GM21717 (cell line): ENCODE data around the gene KHDRBS2.

Experiments
- ATAC-seq: cut with Tn5 transposase; IDR thresholded peaks from one replicate; pipeline ENCODE4 v1.9.1; 2021; ENCODE audit warnings: mild to moderate bottlenecking, moderate library complexity; ENCODE audit not compliant: unreplicated experiment

The KHDRBS2 gene

DNA sequence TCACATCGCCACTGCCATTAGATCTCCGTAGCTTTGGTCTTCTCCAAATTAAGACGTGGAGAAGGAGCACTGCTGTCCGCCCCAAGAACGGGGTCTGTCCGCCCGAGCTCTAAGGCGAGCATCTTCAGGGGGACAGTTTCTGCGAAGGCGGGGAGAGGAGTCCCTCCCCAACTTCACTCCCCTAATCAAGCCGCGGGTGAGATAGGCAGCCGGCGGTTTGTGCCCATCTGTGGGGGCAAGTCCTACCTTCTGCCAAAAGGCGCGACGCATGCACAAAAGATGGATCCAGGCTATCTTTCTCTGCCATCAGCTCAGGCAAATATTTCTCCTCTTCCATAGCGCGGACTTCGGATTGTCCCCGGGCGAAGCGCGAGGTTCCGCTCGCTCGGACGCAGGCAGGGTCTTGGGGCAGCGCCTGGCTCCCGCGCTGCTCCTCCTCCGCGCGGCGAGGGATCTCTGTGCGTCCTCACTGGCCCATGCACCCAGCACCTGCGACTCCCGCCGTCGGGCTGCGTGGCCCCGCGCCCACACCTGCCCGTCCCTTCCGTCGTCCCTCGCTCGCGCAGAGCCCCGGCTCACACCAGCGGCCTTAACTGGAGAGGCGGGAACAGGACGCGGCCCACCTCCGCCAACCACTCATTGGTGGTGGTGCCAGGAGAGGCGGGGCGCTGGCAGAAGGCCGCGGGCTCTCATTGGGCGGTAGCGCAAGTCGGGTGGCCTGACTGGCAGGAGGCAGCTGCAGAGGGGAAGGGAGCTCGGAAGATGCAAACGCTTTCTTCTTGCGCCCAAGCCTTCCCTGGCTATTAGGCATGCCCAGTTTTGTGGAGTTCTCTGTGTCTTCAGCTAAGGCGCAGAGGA is at the start of gene KHDRBS2:
Gene KHDRBS2 (minus strand): TSS at position 614 of the 858 bp plus-strand sequence.
- peak; percentile 100 for ATAC-seq

DNA sequence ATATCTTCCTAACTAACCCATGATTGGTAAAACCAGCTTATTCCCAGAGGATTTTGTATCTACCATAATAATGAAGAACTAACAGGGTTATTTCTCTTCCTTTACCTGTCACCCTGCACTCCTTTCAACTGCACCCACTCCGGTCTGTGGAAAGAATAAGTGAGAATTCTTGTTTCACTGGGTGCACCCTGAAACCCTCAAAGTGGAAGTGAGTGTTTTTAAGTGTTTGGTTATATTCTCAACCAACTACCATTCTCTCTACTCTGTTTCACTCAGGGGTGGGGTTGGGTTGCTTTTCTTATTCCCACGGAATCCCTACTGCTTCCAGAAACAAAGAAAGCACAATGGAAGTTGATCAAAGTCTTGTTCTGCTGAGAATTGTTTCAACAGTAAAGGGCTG is 42.6 kb upstream of the KHDRBS2 start:
- ATAC-seq, result no peak

DNA sequence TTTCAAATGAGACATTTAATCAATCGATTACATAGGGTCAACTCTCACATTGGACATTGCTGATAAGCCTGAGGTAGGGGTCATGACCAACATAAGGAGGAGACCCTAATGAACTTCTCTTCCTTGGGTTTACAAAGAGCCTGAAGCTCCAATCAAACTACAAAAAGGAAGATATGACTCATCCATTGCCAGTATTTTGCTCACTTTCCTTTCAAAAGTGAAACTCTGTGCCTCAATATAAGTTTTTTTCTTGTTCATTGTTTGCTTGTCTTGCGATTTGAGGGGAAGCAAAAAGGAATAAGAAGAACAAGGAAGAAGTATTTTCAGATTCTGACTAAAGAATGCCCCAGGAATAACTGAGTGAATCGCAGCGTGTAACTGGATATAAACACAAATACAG is 38.8 kb upstream of the KHDRBS2 start:
- ATAC-seq, result no peak

DNA sequence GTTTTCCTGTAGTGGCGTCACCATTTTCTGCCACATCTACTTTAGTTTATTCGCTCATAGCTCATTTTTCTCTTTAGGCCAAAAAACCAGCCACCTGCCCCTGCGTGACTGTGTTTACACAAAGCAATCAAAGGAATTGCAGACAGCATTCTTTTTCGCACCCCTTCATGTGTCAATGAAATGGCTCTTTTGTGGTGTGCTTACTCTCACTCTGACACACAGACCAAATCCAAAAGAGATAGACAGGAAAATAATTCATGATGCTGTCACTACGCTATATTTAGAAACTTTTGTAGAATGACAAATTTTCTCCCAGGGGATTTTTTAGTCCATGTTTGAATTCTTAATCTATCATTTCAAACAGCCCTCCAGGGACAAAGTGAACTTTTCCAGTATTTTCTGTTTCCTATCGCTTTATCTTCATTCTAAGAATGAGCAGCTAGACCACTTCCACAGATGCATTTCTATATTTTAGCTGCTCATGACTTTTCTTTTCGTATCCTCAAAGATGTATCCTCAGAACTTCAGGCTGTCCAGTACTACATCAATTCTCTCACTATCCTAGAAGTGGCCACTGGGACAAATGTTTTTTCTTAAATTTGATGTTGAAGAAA is 37.9 kb upstream of the KHDRBS2 start:
- ATAC-seq, result no peak

DNA sequence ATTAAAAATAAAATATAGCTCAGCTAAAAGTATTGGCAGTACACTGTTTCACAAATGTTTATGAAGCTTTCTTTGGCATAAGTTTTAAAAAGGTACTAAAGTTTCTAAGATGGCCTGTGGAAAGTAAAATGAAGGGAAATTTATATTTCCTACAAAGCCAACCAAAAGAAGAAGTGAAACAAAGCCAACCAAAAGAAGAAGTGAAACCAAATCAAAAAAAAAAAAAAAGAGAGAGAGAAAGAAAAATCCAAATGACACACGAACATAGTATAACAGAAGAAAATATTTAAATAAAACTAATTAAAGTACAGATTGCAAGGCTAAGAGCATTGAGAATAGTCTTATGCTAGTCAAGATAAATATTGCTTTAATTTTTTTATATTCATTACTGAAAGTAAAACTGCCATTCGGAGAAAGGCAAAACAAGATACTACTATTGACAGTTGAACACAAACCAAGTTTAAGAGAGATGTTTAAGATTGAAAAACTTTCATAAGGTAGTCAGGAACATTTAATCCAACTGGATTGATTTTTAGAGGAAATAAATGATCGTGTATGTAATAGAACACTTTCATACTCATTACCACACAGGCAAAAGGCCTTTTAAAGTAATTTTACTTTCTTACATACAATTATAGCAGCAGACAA is 12.8 kb upstream of the KHDRBS2 start:
- ATAC-seq, result peak; percentile 89

DNA sequence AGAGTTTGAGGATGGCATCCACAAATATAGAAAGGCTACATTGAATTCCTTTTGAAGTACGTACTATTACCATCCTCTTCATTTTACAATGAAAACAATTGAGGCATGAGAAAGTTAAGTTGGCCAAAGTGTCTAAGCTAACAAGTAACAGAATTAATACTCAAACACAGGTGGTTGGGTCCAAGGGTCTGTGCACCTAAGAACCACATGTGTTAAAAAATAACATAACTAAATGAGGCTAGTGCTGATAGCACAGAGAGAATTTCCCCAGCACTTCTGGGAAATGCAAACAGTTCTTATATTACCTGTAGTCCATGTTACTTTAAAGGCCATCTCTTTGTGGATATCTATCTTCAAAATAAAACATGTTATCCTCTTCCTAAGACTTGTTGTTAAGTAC is 10.5 kb upstream of the KHDRBS2 start:
- no peak for ATAC-seq

DNA sequence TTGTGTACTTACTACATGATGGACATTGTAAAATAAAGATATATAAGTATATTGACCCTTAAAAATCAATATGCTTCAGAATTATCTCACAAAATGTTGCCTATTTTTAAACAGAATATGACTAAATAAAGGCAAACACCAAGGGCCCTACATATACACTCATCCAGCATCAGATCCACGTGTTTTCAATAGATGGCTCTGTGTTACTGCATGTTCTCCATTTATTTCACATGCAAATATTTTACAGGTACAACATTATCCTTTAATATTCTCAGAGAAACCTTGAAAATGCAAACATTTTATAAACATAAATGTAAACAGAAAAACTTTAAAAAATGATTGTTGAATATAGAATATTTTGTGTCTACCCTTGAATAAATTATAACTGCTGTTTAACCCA is 2.9 kb upstream of the KHDRBS2 start:
- no peak for ATAC-seq

DNA sequence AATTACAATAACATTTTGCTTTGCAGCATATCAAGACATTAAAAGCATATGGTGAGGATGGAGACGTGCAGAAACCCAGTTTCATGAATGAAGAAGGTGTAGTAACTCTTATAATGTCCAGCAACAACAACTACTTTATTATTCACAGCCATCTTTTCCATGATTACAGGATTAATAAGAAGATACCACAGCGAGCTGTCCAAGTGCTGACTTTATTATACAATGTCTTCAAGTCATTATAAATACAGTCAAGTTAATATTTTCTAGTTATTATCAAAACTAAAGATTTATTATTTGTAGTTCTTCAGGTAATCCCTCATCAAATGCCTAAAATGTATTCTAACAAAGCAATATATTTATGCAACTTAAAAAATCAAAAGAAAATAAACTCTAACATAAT is 2.5 kb upstream of the KHDRBS2 start:
- no peak for ATAC-seq

DNA sequence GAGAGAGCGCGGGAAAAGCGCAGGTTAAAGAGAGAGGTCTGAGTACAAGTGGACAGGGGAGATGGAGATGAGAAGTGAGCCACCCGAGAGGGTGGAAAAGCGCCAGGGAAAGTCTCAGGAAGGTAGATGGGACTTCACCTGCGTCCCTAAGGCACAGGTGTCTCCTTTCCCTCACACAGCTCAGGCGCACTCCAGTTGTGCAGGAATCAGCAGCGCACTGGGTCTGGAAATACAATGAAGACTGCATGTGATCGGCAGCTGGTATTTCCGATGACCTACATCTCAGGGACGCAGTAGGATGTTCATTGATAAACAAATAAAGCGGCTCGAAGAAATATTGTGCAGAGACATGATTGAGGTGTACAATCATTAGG is 432 bp upstream of the KHDRBS2 start:
- peak; percentile 3 for ATAC-seq

DNA sequence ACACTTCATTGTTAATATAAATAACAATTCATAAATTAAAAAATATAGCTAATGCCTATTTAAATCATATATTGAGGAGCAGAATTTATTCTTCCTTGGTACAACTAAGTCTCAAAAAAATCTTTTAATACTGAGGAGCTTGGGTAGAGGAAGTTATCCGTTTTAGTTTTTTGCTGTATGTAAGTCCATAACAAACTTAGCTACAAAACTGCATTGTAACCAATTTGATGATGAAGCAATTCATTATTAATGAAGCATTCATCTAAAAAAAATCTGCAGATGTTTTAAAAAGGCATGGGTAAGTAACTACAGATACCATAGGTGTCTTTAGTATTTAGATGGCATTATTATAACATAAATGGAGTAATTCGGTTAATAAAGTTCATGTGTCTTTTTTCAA is 1.3 kb downstream of the KHDRBS2 start:
- ATAC-seq, result no peak

DNA sequence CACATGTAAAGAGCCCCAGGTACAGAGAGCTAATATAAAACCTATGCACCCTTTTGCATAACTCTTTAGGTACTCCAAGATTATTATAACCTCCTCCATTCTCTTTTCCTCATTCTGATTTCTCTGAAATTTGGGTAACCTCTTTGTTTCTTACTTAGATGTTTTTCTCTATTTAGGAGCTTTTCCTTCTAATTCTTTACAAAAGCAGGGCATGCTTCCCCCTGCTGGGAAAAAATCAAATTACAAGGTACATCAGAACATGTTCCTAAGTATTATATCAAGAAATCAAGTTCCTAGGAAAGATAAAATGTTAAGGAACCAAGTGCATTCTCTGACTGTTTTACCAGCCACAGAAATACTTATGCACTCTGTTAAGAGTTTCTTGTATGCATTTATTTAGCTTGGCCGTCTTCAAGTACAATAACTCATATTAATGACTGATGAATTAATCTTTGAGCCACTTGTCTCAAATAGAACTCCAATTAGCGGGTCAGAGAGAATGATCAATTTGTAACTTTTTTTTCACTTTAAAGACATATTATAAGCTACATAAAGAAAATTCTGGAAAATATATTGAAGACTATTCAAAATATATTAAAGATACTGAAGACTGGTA is 2.1 kb downstream of the KHDRBS2 start:
- no peak for ATAC-seq

DNA sequence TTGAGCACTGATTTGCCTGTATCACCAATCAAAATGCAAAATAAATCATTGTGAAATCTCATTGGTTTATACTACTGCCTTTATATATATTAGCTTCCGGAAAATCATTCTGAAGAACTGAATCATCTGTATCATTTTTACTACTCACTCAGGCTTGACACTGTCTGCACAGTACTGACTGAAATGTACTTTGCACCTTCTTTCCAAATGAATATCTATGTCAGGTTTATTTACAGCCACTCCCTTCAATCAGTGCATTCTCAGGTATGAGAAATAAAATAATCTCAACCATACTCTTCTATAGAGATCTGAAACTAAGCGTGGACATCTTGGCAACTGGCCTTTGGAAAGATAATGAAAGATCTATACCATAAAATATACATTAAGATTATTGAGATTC is 2.7 kb downstream of the KHDRBS2 start:
- ATAC-seq, result no peak

DNA sequence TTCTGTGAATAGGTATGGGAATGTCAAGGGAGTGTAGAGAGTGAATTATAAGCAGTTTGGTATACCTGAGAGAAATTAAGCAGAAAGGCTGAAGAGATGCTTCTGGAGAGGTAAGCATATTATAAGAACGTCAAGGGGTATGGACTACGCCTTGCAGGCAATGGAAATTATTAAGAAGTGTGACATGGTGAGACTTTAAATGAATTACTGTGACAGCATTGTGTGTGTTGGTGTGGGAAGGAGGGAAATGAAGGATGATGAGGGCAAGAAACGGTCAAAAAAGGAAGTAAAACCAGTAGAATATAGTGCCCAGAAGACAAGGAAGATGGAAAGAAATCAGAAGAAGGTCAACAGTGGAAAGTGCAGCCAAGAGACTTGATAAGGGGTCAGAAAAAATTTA is 5.9 kb downstream of the KHDRBS2 start:
- no peak for ATAC-seq

DNA sequence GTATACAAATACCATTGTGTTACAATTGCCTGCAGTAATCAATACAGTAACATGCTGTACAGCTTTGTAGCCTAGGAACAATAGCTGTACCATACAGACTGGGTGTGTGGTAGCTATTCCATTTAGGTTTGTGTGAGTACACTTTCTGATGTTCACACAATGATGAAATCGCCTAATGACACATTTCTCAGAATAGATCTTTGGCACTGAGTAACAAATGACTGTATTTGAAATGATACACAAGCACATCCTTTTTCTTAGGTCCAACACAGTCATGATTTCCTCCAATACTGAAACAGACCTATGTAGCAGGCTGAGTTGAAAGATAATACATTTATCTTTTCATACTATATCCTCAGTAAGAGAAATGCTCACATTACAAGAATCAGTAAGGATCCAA is 13.9 kb downstream of the KHDRBS2 start:
- no peak for ATAC-seq

DNA sequence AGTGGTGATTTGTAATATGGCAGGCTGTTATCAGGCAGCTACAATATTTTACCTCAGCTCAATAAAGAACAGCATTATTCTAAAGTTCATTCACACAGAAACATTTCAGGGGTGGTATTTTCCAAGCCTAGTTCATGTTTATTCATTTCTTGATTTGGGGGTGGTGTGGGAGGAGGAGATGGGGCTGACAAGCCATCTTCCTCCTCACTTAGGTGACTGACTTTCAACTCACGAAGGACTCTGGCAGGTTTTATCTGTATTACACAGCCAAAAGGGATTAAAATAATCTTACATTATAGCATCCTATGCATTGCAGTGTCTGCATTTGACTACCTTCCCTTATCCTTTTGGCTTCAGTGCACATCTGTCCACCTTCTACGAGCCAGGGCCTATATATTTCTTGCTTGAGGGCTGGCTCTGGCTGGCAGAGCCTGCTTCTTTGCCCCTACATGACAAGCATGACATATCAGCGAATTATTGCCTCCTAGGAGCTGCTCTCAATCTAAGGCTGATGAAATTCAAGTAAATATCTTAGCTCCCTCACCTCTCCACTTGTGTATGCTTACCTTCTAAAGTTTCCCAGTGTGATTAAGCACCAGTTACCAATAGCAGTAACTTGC is 20.0 kb downstream of the KHDRBS2 start:
- no peak for ATAC-seq

DNA sequence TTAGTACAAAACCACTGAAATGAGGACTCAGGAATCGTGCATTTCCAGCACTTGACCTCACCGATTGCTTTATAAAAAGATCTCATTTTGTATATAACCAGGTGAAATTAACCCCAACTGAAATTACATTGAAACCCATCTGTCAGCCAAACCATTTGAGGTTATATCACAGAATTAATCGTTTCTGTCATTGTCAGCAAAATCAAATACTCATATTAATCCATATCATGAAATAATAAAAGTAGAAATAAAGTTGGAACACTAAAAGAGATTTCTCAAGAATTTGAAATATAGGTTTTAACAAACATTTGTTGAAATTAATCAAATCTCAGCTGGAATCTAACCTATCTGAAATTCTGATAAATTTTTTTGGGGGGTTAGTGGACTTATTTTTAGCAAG is 23.7 kb downstream of the KHDRBS2 start:
- ATAC-seq, result no peak

DNA sequence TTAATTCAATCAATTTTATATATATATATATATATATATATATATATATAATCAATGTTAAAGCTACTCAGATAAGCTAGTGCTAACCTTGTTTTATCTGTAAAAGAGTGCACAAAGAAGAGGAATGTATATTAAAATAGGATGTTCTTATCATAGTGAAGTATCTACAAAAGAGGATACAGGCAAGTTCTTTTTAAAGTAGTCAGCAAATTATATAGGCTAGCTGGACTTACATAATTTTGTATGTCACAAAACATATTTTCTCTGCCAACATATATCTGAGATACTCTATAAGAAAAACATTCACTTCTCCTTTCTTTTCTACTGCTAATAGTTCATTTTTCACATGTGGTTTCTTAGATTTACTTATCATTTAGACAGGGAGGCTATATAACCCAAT is 39.9 kb downstream of the KHDRBS2 start:
- ATAC-seq, result no peak

DNA sequence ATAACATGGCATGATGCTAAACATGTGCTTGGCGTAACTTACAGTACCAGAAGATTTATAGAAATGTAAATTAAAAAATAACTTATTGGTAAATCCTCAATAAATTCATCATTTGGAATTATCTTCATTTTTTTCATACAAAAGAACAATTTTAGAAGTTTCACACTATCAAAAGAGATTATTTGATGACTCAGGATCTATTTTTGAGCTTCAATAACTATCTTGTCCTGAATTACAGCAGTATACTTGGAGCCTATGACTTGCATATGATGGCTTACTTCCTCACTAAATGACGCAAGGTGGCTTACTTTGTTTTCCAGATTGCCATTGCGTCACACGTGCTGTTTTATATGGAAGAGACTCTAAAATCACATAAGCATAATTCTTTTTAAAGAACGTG is 49.2 kb downstream of the KHDRBS2 start:
- ATAC-seq, result no peak

DNA sequence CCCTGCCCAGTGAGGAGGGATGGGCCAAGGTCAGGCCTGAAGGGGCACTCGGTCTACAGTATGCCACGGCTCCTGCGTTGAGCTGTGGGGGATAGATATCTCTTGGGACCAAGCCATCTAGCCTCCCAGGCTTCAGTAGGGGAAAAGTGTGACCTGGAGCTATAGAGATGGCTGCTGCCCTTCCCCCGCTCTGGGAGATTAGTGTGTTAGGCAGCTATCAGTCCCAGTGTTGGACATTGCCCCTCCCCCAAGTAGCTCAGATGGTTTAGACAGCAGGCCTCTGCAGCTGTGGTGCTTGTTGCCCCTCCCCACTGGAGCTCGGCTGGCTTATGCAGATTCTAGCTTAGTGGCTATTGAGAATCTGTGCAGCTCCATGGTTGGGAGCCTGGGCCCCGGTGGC is 56.8 kb downstream of the KHDRBS2 start:
- ATAC-seq, result no peak

DNA sequence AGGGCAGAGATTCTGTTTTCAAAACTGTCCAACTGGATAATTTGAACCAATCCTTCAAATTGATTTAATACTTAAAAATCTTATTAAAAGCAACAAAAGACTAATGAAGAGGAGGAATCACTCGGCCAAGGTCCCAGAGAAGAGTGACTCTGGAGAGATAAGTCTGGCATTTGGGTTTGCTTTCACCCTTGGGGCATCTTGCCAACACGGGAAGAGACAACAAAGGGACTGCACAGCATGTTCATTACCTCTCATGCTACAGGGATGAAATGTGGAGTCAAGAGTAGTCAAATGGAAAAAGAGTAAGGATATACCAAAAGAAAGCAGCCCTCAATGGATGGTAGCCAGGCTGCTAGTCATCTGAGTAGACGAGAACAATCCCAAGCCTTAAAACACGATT is 68.2 kb downstream of the KHDRBS2 start:
- no peak for ATAC-seq

DNA sequence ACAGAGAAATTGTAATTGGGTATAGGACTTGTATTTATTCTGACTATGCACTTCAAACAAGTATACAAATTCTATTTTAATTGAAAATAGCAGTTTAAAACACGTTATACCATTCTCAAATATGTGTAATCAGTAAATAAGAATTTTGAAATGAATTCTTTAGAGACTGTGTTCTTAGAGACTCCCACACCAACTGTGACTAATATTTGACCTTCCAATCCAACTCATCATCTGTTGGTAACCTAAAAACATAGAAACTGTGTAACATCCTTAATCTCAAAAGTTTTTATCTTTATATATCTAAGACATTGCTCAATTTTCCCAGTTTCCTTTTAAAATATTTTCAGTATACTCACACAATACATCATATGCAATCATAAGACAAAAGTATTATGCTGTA is 83.9 kb downstream of the KHDRBS2 start:
- ATAC-seq, result no peak
